GM18507 (cell line): ENCODE measurements around the gene CAMK1D.
"Not testable (repeated sequence)": the region's sequence is repeated elsewhere in the genome, so short reads cannot be mapped to it uniquely, and the experiment has no call there.

ENCODE experiments used
- DNase-seq: peaks from one replicate; pipeline ENCODE4 v3.0.0; 2011; ENCODE audit warnings: low read depth; ENCODE audit not compliant: insufficient read length; ENCODE audit errors: extremely low spot score
- FAIRE-seq: peaks from 2 replicates; lab custom pipeline; 2011; peaks lifted over from hg19 to GRCh38; lab: Jason Lieb, UNC

CAMK1D gene

GRCh38 chr10:12712293-12712983 lies 363.1 kb downstream of the CAMK1D start:
- FAIRE-seq: no peak
- no peak for DNase-seq

- not testable (repeated sequence) for FAIRE-seq, DNase-seq
Measured at GRCh38 chr10:12712984-12713316, 363.6 kb downstream of the CAMK1D start.

DNA sequence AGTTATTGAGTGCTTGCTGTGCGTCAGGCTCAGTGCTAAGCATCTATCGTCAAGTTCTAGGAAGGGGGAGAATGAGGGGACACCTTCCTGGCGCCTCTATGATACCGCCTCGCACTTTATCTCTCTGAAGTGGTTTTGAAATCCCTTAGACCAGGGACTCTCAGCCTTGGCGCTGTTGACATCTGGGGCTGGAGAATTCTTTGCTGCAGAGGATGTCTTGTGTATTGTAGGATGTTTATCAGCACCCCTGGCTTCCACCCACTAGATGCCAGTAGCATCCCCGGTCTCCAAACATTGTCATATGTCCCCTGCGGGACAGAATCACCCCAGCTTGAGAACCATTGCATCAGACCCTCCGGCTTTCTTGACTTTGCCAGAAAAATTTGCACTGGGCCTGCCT lies 366.7 kb downstream of the CAMK1D start:
- no peak for FAIRE-seq
- DNase-seq: no peak

DNA sequence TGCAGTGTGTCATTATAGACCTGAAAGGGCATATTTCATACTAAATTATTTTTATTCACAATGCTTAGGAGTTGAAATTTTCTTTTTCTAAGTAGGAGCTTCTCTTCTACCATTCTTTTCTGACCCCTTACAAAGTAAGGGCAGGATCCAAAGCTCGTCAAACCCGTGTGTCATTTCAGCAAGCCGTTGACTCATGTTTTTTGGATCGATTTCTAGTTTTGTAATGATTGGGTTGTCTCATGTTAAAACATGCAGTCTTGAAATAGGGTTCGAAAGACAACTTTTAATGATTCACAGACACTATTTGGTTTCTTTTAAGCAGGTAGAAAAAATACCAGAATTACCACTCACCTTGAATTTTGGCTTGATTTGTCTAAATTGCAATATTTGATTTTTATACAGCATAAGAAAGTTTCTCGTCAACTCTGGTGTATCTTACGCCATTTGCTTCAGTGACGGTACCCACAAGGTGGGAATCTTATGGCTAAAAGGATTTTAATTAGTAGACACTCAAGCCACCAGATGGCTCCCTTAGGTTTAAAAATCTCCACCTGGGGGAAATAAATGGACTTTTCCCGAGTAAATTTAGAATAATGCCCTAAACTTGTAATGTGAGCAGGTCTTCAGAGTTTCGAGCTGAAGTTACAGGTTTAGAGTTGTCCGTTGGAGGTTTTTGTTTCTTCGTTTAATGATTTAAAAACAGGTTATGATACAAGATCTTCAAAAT lies 368.8 kb downstream of the CAMK1D start:
- FAIRE-seq (no peak), DNase-seq (no peak)

DNA sequence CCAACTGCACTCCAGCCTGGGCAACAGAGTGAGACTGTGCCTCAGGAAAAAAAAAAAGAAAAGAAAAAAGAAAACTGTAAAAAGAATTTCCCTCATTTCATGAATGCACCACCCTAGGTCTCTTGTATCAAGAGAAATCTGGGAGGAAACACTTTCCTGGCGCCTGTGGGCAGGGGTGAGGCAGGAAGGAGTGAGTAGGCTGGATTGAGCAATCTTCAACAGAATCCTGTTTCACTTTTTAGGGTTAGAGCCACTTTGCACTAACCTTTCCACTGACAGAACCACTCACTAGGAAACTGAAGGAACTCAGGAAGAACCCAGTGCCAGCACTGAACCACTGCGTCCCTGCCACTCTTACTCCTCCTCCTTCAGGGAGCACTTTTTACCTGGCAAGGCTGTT lies 370.0 kb downstream of the CAMK1D start:
- DNase-seq (no peak), FAIRE-seq (no peak)

DNA sequence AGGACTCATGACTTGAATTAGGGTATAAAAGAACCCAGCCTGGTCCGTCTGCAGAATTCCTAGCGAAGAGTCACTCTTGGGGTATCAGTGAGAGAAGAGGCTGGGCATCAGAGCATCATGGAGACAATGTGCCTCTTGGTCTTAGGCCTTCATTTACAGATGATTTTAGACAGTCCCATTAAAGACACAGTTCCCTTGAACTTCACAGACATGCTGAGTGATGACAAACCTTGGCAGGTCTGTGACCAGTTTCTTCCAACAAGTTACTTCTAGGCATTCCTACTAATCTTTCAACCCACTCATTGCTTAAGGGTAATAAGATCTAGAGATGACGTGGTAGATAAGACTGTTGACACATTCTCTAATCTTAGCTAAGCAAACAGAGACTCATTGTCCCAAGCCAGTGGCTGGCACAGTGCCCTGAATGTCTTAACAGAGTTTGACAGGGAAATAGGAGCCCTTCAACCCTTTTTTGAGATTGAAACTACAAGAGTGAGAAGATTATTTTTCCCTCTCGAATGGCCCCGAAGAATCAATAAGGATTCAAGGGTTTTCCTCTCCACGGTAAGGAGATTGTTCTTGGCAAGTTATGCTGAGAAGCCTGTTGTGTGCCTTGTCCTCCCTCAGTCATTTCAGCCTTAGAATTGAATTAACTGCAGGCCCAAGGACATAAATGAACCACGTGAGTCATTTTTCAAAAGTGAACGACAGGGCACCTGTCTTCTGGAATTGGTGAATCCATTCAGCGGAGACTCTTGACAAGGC lies 371.1 kb downstream of the CAMK1D start:
- DNase-seq: no peak

GRCh38 chr10:12721334-12721733 lies 372.0 kb downstream of the CAMK1D start:
- no peak for FAIRE-seq
- no peak for DNase-seq

More for the DNA sequence above, 371.1 kb downstream of the CAMK1D start:
- FAIRE-seq: no peak

DNA sequence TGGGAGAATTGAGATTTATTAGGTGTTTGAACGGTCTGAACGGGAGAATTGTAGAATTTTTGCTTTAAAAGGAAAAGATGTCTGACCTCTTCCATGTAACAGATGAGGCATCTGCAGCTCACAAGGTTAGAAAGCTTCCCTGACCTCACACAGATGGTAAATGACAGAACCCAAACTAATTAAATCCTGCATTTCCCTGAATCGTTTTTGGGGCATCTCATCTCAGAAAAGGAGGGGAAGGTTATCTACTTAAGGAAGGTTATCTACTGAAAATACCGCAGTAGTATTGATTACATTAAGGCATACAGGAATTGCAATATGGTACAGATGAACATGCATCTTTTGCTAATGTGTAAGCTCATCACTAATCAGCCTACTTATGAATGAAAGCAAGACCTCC lies 373.9 kb downstream of the CAMK1D start:
- DNase-seq (no peak), FAIRE-seq (no peak)

DNA sequence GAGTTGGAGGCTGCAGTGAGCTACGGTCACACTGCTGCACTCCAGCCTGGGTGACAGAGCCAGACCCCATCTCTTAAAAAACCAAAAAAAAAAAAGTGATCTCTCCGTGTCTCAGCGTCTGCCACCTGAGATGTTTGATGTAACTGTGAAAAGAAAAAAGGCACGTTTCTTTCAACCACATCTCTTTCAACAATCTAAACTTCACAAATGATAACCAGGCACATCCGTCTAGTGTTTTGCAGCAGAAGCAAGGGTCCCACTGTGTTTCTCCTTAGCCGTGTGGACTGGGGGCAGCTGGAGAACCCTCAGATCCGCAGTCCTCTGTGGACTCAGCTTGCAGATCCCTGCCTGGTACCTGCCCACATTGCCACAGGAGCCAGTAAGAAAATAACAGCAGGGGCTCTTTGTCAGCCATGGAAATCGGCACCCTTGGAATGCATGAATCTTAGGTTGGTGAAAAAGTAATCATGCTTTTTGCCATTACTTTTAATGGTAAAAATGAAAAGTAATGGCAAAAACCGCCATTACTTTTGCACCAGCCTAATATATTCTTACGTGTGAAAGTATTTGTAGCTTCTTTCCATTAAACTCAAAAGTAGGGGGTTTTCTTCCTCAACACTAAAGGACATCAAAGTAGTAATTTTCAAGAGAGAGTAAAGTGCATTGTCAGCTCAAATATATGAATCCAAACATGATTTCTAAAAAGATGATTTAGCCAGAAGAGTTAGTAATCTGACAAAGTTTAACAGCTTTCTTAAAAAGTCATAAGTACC lies 375.6 kb downstream of the CAMK1D start:
- DNase-seq: no peak
- FAIRE-seq: no peak

DNA sequence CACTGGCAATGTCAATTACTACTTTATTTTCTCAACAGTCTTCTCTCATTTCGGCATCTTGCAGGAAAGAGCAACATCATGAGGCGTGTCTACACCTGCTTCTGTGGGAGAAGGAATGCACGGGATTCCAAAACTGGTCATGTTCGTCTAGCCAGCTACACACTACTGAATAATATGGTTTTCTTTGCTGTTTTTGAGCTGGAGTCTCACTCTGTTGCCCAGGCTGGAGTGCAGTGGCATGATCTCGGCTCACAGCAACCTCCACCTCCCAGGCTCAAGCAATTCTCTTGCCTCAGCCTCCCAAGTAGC lies 376.2 kb downstream of the CAMK1D start:
- not testable (repeated sequence) for DNase-seq, FAIRE-seq

GRCh38 chr10:12726971-12727831 lies 377.9 kb downstream of the CAMK1D start:
- DNase-seq: no peak
- no peak for FAIRE-seq

GRCh38 chr10:12727832-12728215 lies 378.5 kb downstream of the CAMK1D start:
- FAIRE-seq: no peak
- no peak for DNase-seq

GRCh38 chr10:12728494-12728893 lies 379.1 kb downstream of the CAMK1D start:
- no peak for DNase-seq
- FAIRE-seq: no peak

DNA sequence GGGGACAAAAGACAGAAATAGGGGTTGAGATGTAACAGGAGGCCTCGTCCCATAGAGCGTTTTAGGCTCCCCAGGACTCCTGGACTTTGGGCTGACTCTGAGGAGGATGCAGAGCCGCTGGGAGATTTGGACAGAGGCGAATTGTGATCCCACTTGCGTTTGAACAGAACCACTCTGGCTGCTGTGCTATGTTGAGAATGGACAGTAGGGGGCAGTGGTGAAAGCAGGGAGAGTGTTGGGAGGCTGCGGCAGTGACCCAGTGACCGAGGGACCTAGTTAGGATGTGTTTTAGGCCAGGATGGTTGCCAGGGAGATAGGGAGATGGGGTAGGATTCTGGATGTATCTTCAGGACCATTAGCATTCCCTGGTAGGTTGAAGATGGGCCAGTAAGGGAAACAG lies 380.5 kb downstream of the CAMK1D start:
- FAIRE-seq (no peak), DNase-seq (no peak)

- DNase-seq (no peak), FAIRE-seq (peak; percentile 48)
Measured at GRCh38 chr10:12730809-12731519, 381.6 kb downstream of the CAMK1D start.

GRCh38 chr10:12733271-12733670 lies 383.9 kb downstream of the CAMK1D start:
- FAIRE-seq (no peak), DNase-seq (no peak)

GRCh38 chr10:12735843-12736462 lies 386.6 kb downstream of the CAMK1D start:
- no peak for FAIRE-seq

GRCh38 chr10:12740813-12741212 lies 391.5 kb downstream of the CAMK1D start:
- DNase-seq: no peak
- FAIRE-seq: no peak

More at GRCh38 chr10:12735843-12736462, 386.6 kb downstream of the CAMK1D start:
- DNase-seq: no peak
